ENCODE data around the gene LNP1.
"Not testable (repeated sequence)": the region's sequence is repeated elsewhere in the genome, so short reads cannot be mapped to it uniquely, and the experiment has no call there.

Gene LNP1

GRCh38 chr3:100437721-100438622 lies 36.6 kb downstream of the LNP1 start:
- DNase-seq, result no peak

- DNase-seq, result no peak
These were observed 37.3 kb downstream of the LNP1 start for GRCh38 chr3:100438623-100438974.

GRCh38 chr3:100440895-100441294 lies 39.6 kb downstream of the LNP1 start:
- no peak for DNase-seq

- no peak for DNase-seq
These were observed 42.4 kb downstream of the LNP1 start for GRCh38 chr3:100443690-100444089.

- not testable (repeated sequence) for DNase-seq
These were observed 45.7 kb downstream of the LNP1 start for GRCh38 chr3:100447067-100447466.

- no peak for DNase-seq
These were observed 46.7 kb downstream of the LNP1 start for GRCh38 chr3:100448079-100448478.

GRCh38 chr3:100449214-100449613 lies 47.9 kb downstream of the LNP1 start:
- no peak for DNase-seq

GRCh38 chr3:100454677-100455076 lies 53.3 kb downstream of the LNP1 start:
- DNase-seq, result no peak

GRCh38 chr3:100455841-100456550 lies 54.7 kb downstream of the LNP1 start:
- no peak for DNase-seq

GRCh38 chr3:100456745-100457144 lies 55.4 kb downstream of the LNP1 start:
- no peak for DNase-seq

- no peak for DNase-seq
These were observed 56.5 kb downstream of the LNP1 start for GRCh38 chr3:100457811-100458210.

GRCh38 chr3:100458814-100459213 lies 57.5 kb downstream of the LNP1 start:
- DNase-seq, result no peak

- DNase-seq, result no peak
These were observed 61.7 kb downstream of the LNP1 start for GRCh38 chr3:100463002-100463401.

GRCh38 chr3:100463646-100464155 lies 62.4 kb downstream of the LNP1 start:
- no peak for DNase-seq

- no peak for DNase-seq
These were observed 64.8 kb downstream of the LNP1 start for GRCh38 chr3:100465892-100466777.

GRCh38 chr3:100467133-100467532 lies 65.8 kb downstream of the LNP1 start:
- no peak for DNase-seq

GRCh38 chr3:100468676-100469075 lies 67.3 kb downstream of the LNP1 start:
- DNase-seq, result no peak

GRCh38 chr3:100470951-100471350 lies 69.6 kb downstream of the LNP1 start:
- DNase-seq, result no peak

GRCh38 chr3:100471444-100471843 lies 70.1 kb downstream of the LNP1 start:
- no peak for DNase-seq

- DNase-seq, result not testable (repeated sequence)
These were observed 76.6 kb downstream of the LNP1 start for GRCh38 chr3:100477851-100478360.

GRCh38 chr3:100478521-100478920 lies 77.2 kb downstream of the LNP1 start:
- DNase-seq, result not testable (repeated sequence)

GRCh38 chr3:100480081-100480480 lies 78.7 kb downstream of the LNP1 start:
- no peak for DNase-seq

- DNase-seq, result no peak
These were observed 80.8 kb downstream of the LNP1 start for GRCh38 chr3:100482176-100482575.

Data from activated CD4-positive, alpha-beta T cell treated with anti-CD3 and anti-CD28 coated beads, Interleukin-2, amount 50 U/mL, for 1 hour (primary cell).